GM19395 (cell line): ENCODE results near the gene TTLL5.

ENCODE experiments used
- ATAC-seq: cut with Tn5 transposase; IDR thresholded peaks from one replicate; pipeline ENCODE4 v1.9.1; 2021; ENCODE audit warnings: mild to moderate bottlenecking, moderate library complexity; ENCODE audit not compliant: unreplicated experiment

Gene TTLL5

GRCh38 chr14:75660630-75661498, at the start of gene TTLL5, which contains the start of gene ERG28:
Gene TTLL5, plus strand, starts transcription at chr14:75661246. Its CDS starts 1,904 bp downstream, at chr14:75663150.
Gene ERG28, minus strand, starts transcription at chr14:75660876. Its CDS starts 3,374 bp downstream, at chr14:75657502.
- peak; percentile 98 for ATAC-seq

DNA sequence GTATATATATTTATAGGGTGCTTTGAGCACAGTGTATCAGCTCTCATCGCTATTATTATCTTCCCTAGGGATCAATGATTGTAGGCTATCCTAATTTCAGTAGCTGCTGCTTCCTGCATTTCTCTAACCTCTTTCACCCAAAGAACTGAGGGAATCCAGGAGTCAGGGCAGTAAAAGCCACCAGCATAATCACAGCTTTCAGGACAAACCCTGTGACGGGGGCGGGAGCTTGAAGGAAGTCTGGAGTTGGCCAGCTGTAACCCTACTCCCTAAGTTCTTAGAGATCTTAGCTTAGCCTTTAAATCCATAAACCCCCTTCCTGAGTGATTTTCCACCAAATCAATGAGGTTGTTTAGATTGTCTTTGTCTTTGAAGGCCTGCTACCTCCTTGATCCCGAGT, 48.9 kb upstream of the TTLL5 start:
- ATAC-seq, result no peak

DNA sequence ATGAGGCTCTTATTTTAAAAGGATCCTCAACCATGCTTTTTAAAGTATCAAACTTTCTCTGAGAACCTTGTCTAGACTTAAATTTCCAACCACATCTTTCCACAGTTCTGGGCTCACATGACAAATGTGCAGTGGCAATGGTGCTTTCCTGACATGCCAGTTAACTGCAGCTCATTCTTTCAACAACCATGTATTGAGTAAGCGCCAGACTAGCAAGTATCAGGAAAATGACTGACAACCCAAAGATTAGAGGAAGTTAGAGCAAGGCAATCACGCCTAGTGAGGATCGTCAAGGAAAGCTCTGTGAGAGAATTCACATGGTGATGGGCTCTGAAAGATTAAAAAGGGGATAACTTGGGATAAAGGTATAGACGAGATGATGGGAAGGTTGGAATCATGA, 46.9 kb upstream of the TTLL5 start:
- no peak for ATAC-seq

DNA sequence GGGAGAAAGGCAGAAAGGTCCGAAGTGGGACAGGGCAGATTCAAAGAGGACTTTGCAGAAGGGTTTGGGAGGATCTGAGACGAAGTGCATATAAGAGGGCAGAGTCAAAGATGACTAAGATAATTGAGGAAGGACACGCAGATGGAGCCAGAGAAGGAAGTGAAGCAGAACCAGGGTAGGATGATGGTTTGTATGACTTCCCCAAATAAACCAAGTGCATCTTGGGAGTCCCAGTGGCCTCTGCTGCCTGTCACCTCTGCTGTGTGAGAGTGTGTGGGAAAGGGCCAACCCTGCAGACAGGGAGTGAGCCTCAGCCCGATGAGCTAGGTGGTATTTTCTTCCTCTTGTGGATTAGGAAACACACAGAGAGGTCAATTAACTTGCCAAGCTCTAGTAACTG, 45.8 kb upstream of the TTLL5 start:
- no peak for ATAC-seq

DNA sequence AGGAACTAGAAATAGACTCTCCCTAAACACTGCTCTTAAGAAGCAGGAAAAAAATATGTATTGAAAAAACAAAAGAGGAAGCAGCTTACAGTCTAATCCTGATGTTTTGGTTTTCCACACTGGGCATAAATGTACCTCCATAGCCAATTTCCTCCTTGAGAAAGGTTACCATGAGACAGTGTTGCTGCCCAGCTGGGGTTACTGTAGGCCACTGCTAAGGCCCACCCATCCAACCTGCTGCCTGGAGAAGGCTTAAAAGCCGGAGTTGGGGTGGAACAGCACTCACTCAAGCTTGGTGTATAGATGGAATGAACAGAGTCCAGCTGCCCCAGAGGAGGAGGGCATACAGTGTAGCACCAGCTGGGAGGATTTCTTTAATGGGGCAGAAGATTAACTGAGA, 41.5 kb upstream of the TTLL5 start:
- no peak for ATAC-seq

GRCh38 chr14:75625034-75625433, 36.0 kb upstream of the TTLL5 start:
- ATAC-seq, result no peak

DNA sequence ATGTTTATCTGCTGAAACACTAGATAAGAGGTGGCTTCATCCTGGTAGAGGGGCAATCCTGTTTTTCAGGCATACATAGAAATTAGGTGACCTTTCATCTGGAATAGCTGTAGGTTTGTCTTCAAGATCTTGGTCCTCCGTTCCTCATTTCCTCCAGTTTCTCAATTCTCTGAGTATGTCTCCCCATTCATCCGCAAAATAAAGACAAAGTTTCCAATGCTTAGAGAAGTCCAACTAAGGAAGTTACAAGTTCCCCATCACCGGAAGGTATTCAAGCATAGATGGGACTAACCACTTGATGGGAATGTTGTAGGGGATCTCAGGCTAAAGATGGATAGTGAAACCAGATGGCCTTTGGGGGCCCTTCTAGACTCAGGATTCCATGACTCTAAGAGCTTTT, 34.6 kb upstream of the TTLL5 start:
- ATAC-seq, result no peak

- no peak for ATAC-seq
These were observed 34.2 kb upstream of the TTLL5 start for GRCh38 chr14:75626863-75627262.

DNA sequence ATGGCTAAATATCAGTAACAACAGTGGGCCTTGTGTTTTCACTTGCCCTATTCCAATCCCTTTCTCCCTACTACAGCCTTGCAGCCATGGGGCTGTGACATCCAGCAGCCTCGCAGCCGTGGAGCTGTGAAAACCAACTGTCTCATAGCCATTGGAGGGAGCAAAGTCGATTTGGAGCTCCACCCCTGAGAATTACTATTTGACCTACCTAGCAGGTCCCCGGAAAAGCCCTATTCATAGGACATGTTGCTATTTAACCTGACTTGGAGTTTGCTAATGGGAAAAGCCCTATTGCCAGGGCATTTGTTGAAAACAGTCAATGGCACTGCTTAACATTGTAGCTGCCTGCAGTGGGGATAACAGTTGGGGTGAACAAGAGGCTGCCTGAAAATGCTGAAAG, 33.6 kb upstream of the TTLL5 start:
- no peak for ATAC-seq

- no peak for ATAC-seq
These were observed 32.2 kb upstream of the TTLL5 start for GRCh38 chr14:75628816-75629215.

- no peak for ATAC-seq
These were observed 30.2 kb upstream of the TTLL5 start for GRCh38 chr14:75630695-75631452.

GRCh38 chr14:75631453-75631831, 29.6 kb upstream of the TTLL5 start:
- ATAC-seq, result no peak

GRCh38 chr14:75634848-75635247, 26.2 kb upstream of the TTLL5 start:
- ATAC-seq, result no peak

GRCh38 chr14:75636100-75636692, 24.9 kb upstream of the TTLL5 start:
- ATAC-seq, result no peak

DNA sequence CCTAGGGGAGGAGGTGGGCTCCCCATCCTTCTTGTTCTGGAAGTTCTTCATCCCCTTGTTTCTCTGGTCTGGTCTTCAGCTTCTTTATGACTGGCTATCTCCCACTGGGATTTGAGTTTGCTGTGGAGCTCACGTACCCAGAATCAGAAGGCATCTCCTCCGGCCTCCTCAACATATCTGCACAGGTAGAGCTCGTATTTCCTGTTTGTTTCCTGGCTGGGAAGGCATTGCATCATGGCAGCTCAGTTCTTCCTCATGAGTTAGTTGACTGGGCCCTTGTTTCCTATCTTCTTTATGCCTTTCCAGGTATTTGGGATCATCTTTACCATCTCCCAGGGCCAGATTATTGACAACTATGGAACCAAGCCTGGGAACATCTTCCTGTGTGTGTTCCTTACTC, 20.2 kb upstream of the TTLL5 start:
- ATAC-seq, result no peak

DNA sequence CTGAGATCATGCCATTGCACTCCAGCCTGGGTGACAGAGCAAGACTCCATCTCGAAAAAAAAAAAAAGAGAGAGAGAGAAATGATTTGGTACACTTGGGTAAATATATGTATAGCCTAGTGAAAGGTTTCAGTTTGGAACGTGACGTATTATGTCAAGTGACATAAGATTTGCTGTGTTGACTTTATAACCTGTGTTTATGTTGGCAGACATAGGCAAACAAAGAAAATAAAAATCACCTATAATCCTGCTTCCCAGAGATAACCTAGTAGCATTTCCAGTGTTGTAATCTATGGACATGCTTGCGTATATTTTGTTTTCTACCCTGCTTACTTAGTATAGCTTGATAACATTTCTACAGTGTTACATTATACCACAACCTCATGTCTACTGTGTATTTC, 17.1 kb upstream of the TTLL5 start:
- no peak for ATAC-seq

DNA sequence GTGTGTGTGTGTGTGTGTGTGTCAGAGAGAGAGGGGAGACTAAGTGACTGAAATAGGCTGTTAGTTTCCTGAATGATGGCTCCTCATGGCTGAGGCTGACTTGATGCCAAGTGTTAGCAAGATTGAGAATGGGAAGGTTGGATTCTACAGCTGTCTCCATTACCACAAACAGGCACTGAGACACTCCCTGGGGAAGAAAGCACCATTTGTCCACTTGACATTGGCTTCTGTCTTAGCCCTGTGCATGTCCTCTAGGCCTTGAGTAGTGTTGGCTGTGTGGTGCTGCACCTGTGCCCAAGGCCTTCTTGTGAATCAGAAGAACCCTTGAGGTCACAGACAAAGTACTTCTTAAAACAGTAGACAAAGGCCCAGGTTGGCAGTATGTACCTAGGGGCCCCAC, 16.0 kb upstream of the TTLL5 start:
- ATAC-seq, result no peak

GRCh38 chr14:75646762-75647161, 14.3 kb upstream of the TTLL5 start:
- no peak for ATAC-seq

DNA sequence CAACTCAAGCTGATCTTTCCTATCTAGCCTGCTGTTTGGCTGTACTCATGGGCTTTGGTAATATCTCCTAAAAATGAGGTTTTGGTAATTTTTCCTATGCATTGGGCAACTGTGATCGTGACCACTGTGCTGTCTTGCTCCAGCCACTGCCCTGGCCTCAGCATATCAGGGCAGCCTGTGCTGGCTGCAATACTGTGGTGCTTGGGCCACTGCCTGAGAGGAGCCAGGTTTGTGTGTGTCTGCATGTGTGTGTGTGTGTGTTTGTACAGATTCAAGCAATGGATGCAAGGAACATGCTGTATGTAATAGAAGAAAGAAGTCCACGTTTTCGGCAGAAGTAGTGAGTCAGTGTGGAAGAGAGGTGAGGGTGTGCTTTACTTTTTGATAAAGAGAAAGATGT, 13.4 kb upstream of the TTLL5 start:
- ATAC-seq, result no peak

GRCh38 chr14:75648066-75648838, 12.8 kb upstream of the TTLL5 start:
- no peak for ATAC-seq

- no peak for ATAC-seq
These were observed 11.7 kb upstream of the TTLL5 start for GRCh38 chr14:75649337-75649736.
